Measurements from ENCODE around the gene ZEB1.

ZEB1 gene

GRCh38 chr10:31317652-31318381 lies 1.2 kb upstream of the ZEB1 start:
- H3K4me1 ChIP-seq (ENCODE audit: control insufficient read depth, insufficient read depth, low read length): peaks cover 7% of the 10 kb centered on the region
- H3K4me3 ChIP-seq (ENCODE audit: insufficient read depth, low read depth, low read length): peak overlapping the region; percentile 82
- WGBS, 2 experiments: 12 to 29% methylated on average over 16 to 20 of the region's 21 CpGs
- no peaks in the 10 kb centered on the region for H3K36me3 ChIP-seq (ENCODE audit: control insufficient read depth, insufficient read depth, low read length)
- H3K9me3 ChIP-seq (ENCODE audit: control insufficient read depth, low read length): no peaks in the 10 kb centered on the region
- no peak overlapping the region for H3K27ac ChIP-seq (ENCODE audit: insufficient read depth, low read depth, low read length, poor library complexity, severe bottlenecking)
- H3K27me3 ChIP-seq (ENCODE audit: control insufficient read depth, insufficient read depth, low read length, poor library complexity, severe bottlenecking): peaks cover 30% of the 10 kb centered on the region

GRCh38 chr10:31318382-31318853 lies 598 bp upstream of the ZEB1 start:
- H3K9me3 ChIP-seq (ENCODE audit: control insufficient read depth, low read length): no peaks in the 10 kb centered on the region
- 0% methylated on average over 32 of the region's 32 CpGs for WGBS, 2 experiments
- H3K36me3 ChIP-seq (ENCODE audit: control insufficient read depth, insufficient read depth, low read length): no peaks in the 10 kb centered on the region
- H3K27me3 ChIP-seq (ENCODE audit: control insufficient read depth, insufficient read depth, low read length, poor library complexity, severe bottlenecking): peaks cover 34% of the 10 kb centered on the region
- H3K27ac ChIP-seq (ENCODE audit: insufficient read depth, low read depth, low read length, poor library complexity, severe bottlenecking): no peak overlapping the region
- H3K4me1 ChIP-seq (ENCODE audit: control insufficient read depth, insufficient read depth, low read length): peaks cover 7% of the 10 kb centered on the region
- H3K4me3 ChIP-seq (ENCODE audit: insufficient read depth, low read depth, low read length): peak overlapping the region; percentile 82

GRCh38 chr10:31319602-31320549 lies 860 bp downstream of the ZEB1 start:
- Histone ChIP-seq H3K27me3 (ENCODE audit: control insufficient read depth, insufficient read depth, low read length, poor library complexity, severe bottlenecking) (peaks cover 46% of the 10 kb centered on the region), H3K27ac (ENCODE audit: insufficient read depth, low read depth, low read length, poor library complexity, severe bottlenecking) (peak overlapping the region; percentile 60), H3K9me3 (ENCODE audit: control insufficient read depth, low read length) (no peaks in the 10 kb centered on the region), H3K36me3 (ENCODE audit: control insufficient read depth, insufficient read depth, low read length) (no peaks in the 10 kb centered on the region), H3K4me3 (ENCODE audit: insufficient read depth, low read depth, low read length) (peak overlapping the region; percentile 82), H3K4me1 (ENCODE audit: control insufficient read depth, insufficient read depth, low read length) (peaks cover 7% of the 10 kb centered on the region)
- WGBS, 2 experiments: 0 to 1% methylated on average over 129 of the region's 129 CpGs

GRCh38 chr10:31320550-31321211 lies 1.7 kb downstream of the ZEB1 start:
- H3K27ac ChIP-seq (ENCODE audit: insufficient read depth, low read depth, low read length, poor library complexity, severe bottlenecking): no peak overlapping the region
- 0 to 1% methylated on average over 41 to 43 of the region's 43 CpGs for WGBS, 2 experiments
- no peaks in the 10 kb centered on the region for H3K9me3 ChIP-seq (ENCODE audit: control insufficient read depth, low read length)
- peaks cover 46% of the 10 kb centered on the region for H3K27me3 ChIP-seq (ENCODE audit: control insufficient read depth, insufficient read depth, low read length, poor library complexity, severe bottlenecking)
- no peaks in the 10 kb centered on the region for H3K36me3 ChIP-seq (ENCODE audit: control insufficient read depth, insufficient read depth, low read length)
- H3K4me1 ChIP-seq (ENCODE audit: control insufficient read depth, insufficient read depth, low read length): peaks cover 7% of the 10 kb centered on the region
- peak overlapping the region; percentile 82 for H3K4me3 ChIP-seq (ENCODE audit: insufficient read depth, low read depth, low read length)

- H3K27me3 ChIP-seq (ENCODE audit: control insufficient read depth, insufficient read depth, low read length, poor library complexity, severe bottlenecking): peaks cover 51% of the 10 kb centered on the region
- no peak overlapping the region for H3K27ac ChIP-seq (ENCODE audit: insufficient read depth, low read depth, low read length, poor library complexity, severe bottlenecking)
- H3K4me1 ChIP-seq (ENCODE audit: control insufficient read depth, insufficient read depth, low read length): peaks cover 7% of the 10 kb centered on the region
- H3K9me3 ChIP-seq (ENCODE audit: control insufficient read depth, low read length): no peaks in the 10 kb centered on the region
- WGBS, 2 experiments: 17 to 19% methylated on average over 10 of the region's 10 CpGs
- peak overlapping the region; percentile 82 for H3K4me3 ChIP-seq (ENCODE audit: insufficient read depth, low read depth, low read length)
- no peaks in the 10 kb centered on the region for H3K36me3 ChIP-seq (ENCODE audit: control insufficient read depth, insufficient read depth, low read length)
These were observed 2.5 kb downstream of the ZEB1 start for GRCh38 chr10:31321396-31321941.

GRCh38 chr10:31322647-31323046 lies 3.6 kb downstream of the ZEB1 start:
- H3K27me3 ChIP-seq (ENCODE audit: control insufficient read depth, insufficient read depth, low read length, poor library complexity, severe bottlenecking): peaks cover 51% of the 10 kb centered on the region
- WGBS, 2 experiments: 84 to 94% methylated on average over 1 to 2 of the region's 2 CpGs
- no peaks in the 10 kb centered on the region for H3K36me3 ChIP-seq (ENCODE audit: control insufficient read depth, insufficient read depth, low read length)
- no peak overlapping the region for H3K27ac ChIP-seq (ENCODE audit: insufficient read depth, low read depth, low read length, poor library complexity, severe bottlenecking)
- peaks cover 7% of the 10 kb centered on the region for H3K4me1 ChIP-seq (ENCODE audit: control insufficient read depth, insufficient read depth, low read length)
- no peaks in the 10 kb centered on the region for H3K9me3 ChIP-seq (ENCODE audit: control insufficient read depth, low read length)
- no peak overlapping the region for H3K4me3 ChIP-seq (ENCODE audit: insufficient read depth, low read depth, low read length)

- no peaks in the 10 kb centered on the region for H3K4me1 ChIP-seq (ENCODE audit: control insufficient read depth, insufficient read depth, low read length)
- H3K9me3 ChIP-seq (ENCODE audit: control insufficient read depth, low read length): no peaks in the 10 kb centered on the region
- H3K36me3 ChIP-seq (ENCODE audit: control insufficient read depth, insufficient read depth, low read length): no peaks in the 10 kb centered on the region
- no peak overlapping the region for H3K4me3 ChIP-seq (ENCODE audit: insufficient read depth, low read depth, low read length)
- no peak overlapping the region for H3K27ac ChIP-seq (ENCODE audit: insufficient read depth, low read depth, low read length, poor library complexity, severe bottlenecking)
- H3K27me3 ChIP-seq (ENCODE audit: control insufficient read depth, insufficient read depth, low read length, poor library complexity, severe bottlenecking): no peaks in the 10 kb centered on the region
These were observed 21.3 kb downstream of the ZEB1 start for GRCh38 chr10:31340343-31340742.

- H3K27me3 ChIP-seq (ENCODE audit: control insufficient read depth, insufficient read depth, low read length, poor library complexity, severe bottlenecking): no peaks in the 10 kb centered on the region
- H3K9me3 ChIP-seq (ENCODE audit: control insufficient read depth, low read length): no peaks in the 10 kb centered on the region
- no peaks in the 10 kb centered on the region for H3K4me1 ChIP-seq (ENCODE audit: control insufficient read depth, insufficient read depth, low read length)
- H3K4me3 ChIP-seq (ENCODE audit: insufficient read depth, low read depth, low read length): no peak overlapping the region
- no peaks in the 10 kb centered on the region for H3K36me3 ChIP-seq (ENCODE audit: control insufficient read depth, insufficient read depth, low read length)
- H3K27ac ChIP-seq (ENCODE audit: insufficient read depth, low read depth, low read length, poor library complexity, severe bottlenecking): no peak overlapping the region
- WGBS, 2 experiments: 100% methylated on average over 1 of the region's 1 CpG
These were observed 22.5 kb downstream of the ZEB1 start for GRCh38 chr10:31341552-31341951.

GRCh38 chr10:31343009-31343408 lies 24.0 kb downstream of the ZEB1 start:
- Histone ChIP-seq H3K9me3 (ENCODE audit: control insufficient read depth, low read length) (no peaks in the 10 kb centered on the region), H3K27ac (ENCODE audit: insufficient read depth, low read depth, low read length, poor library complexity, severe bottlenecking) (no peak overlapping the region), H3K36me3 (ENCODE audit: control insufficient read depth, insufficient read depth, low read length) (no peaks in the 10 kb centered on the region), H3K4me3 (ENCODE audit: insufficient read depth, low read depth, low read length) (no peak overlapping the region), H3K4me1 (ENCODE audit: control insufficient read depth, insufficient read depth, low read length) (no peaks in the 10 kb centered on the region), H3K27me3 (ENCODE audit: control insufficient read depth, insufficient read depth, low read length, poor library complexity, severe bottlenecking) (no peaks in the 10 kb centered on the region)
- 59 to 63% methylated on average over 2 of the region's 3 CpGs for WGBS, 2 experiments
